Urinary bladder (tissue), 4 donors: Measurements from ENCODE around the gene NPTXR. TPM values are rescaled to one million over a fixed set of nuclear protein-coding genes. Genes with fewer than 3 reads are reported as not detected.
"Not testable (repeated sequence)": the region's sequence is repeated elsewhere in the genome, so short reads cannot be mapped to it uniquely, and the experiment has no call there.

Experiments used
- DNase-seq: peaks from one replicate; pipeline ENCODE4 v3.0.0-alpha.2; 2015; ENCODE audit errors: extremely low spot score
- H3K27ac ChIP-seq: one replicate; pipeline ENCODE4 v1.5.1; 2013; ENCODE audit warnings: low read depth, mild to moderate bottlenecking, moderate library complexity
- H3K36me3 ChIP-seq: one replicate; pipeline ENCODE4 v1.6.1; 2013; ENCODE audit warnings: mild to moderate bottlenecking, moderate library complexity; ENCODE audit not compliant: insufficient read depth
- H3K4me1 ChIP-seq: one replicate; pipeline ENCODE4 v1.6.1; 2013; ENCODE audit warnings: mild to moderate bottlenecking, moderate library complexity; ENCODE audit not compliant: insufficient read depth
- H3K4me3 ChIP-seq: one replicate; pipeline ENCODE4 v1.5.1; 2013; ENCODE audit warnings: low read depth, low read length
- WGBS: extraction: QIAGEN DNeasy Blood & Tissue Kit; methylation state at CpG from one replicate; pipeline ENCODE4 v1.1.7; 2013; 5-methylcytosine and 5-hydroxymethylcytosine counted together
- polyA plus RNA-seq: library from polyadenylated mRNA; stranded (reverse); fragments of 200-250 nt; gene quantifications from one replicate; pipeline ENCODE4 v1.2.3, GENCODE V29; 2013
- total RNA-seq: library from RNA; depleted of rRNA; stranded (reverse); fragments of >200 nt; gene quantifications from one replicate; pipeline ENCODE4 v1.2.3, GENCODE V29; 2014
- donor health status: healthy with polysubstance abuse.
- donor health status: healthy.

The NPTXR gene
- total and polyA plus RNA-seq, 2 donors: 4.2 to 15.1 TPM

DNA sequence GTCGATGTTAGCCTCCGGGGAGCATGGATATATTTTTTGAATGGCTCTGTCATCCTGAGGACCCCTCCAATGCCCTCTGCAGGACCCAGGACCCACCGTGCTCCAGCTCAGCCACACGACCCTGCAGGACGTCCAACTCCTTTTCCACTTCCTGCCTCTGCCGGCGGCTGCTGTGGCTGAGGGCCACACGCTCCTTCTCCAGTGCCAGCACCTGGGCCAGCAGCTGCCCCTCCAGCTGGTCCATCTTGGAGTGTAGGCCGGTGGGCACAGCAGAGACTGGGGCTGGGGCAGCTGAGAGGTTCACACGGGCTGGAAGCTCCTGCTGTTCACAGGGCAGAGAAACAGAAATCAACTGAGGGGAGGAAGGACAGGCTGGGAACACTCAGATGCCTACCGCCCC lies 15.6 kb downstream of the NPTXR start:
- Histone ChIP-seq H3K36me3 (no peaks in the 10 kb centered on the region), H3K4me1 (no peaks in the 10 kb centered on the region), H3K4me3 (no peak overlapping the region), H3K27ac (no peak overlapping the region)
- 70% methylated on average over 11 of the region's 11 CpGs for WGBS
- no peak for DNase-seq

DNA sequence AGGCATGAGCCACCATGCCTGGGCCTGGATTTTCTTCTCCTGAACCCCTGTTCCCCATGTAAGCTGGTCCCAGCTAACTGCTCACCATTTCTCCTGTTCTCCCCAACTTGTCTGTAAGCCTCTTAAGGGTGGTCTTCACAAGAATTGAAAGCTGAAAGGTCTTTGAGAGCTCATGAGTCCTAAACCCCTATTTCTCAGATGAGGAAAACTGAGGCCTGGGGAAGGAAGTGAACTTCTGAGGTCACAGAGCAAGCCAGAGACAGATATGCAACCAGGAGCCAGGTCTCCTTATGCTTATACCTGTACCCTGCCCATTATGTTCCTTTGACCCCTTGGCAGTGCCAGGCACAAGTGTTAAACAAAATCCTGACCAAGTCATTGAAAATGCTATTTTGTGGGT lies 16.3 kb downstream of the NPTXR start:
- no peak for DNase-seq
- no peak overlapping the region for H3K4me3 ChIP-seq
- no peaks in the 10 kb centered on the region for H3K36me3 ChIP-seq
- H3K27ac ChIP-seq: no peak overlapping the region
- H3K4me1 ChIP-seq: no peaks in the 10 kb centered on the region

DNA sequence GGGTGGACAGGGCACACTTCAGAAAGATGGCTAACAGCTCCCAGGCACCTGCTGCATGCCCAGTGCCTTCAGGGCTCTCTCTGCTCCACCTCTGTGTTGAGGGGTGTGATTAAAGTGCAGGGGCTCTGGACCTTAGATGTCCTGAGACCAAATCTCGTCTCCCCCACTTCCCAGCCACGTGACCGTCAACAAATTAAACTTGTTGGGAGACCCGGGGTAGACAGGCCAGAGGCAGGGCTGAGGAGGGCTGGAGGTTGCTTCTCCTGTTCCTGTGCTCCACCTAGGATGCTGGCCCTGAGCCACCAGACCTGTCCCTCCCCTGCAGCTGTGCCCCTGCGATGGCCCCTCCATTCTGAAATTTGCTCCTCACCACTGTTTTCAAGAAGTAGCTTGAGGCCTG lies 17.0 kb downstream of the NPTXR start:
- DNase-seq: no peak
- no peaks in the 10 kb centered on the region for H3K4me1 ChIP-seq
- H3K27ac ChIP-seq: no peak overlapping the region
- no peak overlapping the region for H3K4me3 ChIP-seq
- H3K36me3 ChIP-seq: no peaks in the 10 kb centered on the region
- 80% methylated on average over 5 of the region's 5 CpGs for WGBS

DNA sequence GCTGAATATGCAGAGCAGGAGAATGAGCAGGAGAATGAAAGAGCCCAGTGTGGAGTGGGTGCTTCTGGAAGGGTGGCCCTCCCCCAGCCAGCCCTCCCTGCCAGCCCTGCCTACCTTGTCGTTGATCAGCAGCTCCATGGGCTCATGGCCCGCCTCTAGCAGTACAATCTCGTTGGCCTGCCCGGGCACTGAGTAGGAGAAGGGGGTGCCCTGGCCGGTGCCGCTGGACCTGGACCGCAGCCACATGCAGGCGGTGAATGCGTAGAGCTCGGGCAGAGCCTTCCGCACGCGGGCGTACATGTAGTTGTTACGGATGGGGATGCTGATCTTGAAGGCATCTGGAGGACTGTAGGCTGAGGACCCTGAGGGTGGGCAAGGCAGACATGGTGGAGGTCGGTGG lies 17.4 kb downstream of the NPTXR start:
- H3K36me3 ChIP-seq: no peaks in the 10 kb centered on the region
- H3K27ac ChIP-seq: no peak overlapping the region
- DNase-seq: no peak
- H3K4me3 ChIP-seq: no peak overlapping the region
- H3K4me1 ChIP-seq: no peaks in the 10 kb centered on the region
- WGBS: 87% methylated on average over 16 of the region's 16 CpGs

DNA sequence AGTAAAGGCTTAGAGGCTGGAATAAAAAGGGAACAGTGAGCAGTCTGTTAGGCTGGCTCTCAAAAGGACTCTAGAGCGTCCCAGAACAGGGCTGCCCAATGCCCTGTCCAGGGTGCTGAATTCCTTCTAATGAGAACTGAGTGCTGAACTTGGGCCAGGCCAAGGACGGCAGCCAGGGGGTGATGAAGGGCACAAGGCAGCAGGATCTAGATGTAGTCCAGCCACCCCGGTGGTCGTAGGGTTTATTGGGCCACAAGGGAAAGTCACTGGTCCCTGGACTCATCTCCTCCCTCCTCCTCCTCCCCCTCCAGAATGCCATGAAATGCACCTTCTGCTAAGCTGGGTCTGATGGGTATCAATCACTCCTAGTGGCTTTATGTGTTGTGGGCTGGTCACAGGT lies 19.2 kb downstream of the NPTXR start:
- no peaks in the 10 kb centered on the region for H3K36me3 ChIP-seq
- H3K27ac ChIP-seq: no peak overlapping the region
- no peak overlapping the region for H3K4me3 ChIP-seq
- 7% methylated on average over 4 of the region's 4 CpGs for WGBS
- H3K4me1 ChIP-seq: no peaks in the 10 kb centered on the region
- peak; percentile 42 for DNase-seq

DNA sequence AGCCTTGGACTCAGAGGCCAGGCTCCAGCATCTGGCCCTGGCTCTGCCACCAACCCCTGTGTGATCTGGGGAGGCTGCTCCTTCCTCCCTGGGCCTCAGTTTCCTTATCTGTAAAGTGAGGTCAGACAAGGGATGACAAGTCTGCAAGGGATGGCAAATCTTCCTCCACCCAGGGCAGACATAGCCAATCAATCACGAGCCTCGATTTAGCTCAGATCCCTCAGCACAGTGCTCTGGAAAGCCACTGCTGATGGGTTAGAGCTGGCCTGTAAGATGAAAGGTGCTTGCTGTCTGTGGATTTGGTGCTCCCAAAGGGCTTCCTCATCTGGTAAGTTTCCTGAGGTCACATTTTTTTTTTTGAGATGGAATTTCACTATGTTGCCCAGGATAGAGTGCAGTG lies 20.2 kb downstream of the NPTXR start:
- no peaks in the 10 kb centered on the region for H3K36me3 ChIP-seq
- no peak for DNase-seq
- WGBS: 89% methylated on average over 2 of the region's 2 CpGs
- no peaks in the 10 kb centered on the region for H3K4me1 ChIP-seq
- H3K27ac ChIP-seq: no peak overlapping the region
- no peak overlapping the region for H3K4me3 ChIP-seq

DNA sequence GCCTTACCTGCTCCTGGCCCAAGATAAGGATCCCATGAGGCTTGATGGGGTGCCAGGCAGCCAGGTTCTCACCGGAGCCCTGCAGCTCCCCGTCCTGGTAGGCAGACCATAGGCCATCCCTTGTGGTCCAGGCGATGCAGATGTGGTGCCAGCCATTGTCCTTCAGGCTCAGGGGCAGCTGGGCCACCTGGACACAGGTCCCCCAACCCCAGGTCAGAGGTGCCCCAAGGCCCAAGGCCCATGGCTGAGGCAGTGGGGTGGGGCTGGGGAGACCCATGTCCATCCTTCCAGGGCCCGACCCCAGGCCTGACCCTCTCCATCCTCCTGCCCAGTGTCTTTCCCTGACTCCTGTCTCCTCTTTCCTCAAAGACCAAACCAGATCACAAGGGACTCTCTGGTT lies 20.8 kb downstream of the NPTXR start:
- Histone ChIP-seq H3K4me1 (no peaks in the 10 kb centered on the region), H3K4me3 (no peak overlapping the region), H3K36me3 (no peaks in the 10 kb centered on the region), H3K27ac (no peak overlapping the region)
- WGBS: 90% methylated on average over 4 of the region's 4 CpGs
- no peak for DNase-seq

DNA sequence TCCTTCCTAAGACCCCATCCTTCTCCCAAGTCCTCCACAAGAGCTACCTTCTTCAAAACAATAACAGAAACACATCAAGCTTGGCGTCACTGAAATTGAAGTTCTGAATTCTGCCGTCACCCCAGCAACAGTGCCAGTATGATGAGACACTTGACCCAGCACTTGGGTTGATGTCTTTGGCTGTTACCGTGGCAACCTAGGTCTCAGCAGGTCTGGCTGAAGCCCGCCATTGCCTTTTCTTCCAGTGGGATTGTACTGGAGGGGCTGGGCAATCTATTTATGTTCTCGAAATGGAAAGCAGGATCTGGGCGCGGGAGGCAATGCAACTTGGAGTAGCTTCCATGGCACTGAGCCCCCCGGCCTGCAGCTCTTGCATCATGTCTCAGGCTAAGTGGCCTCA lies 23.8 kb downstream of the NPTXR start:
- DNase-seq: no peak
- Histone ChIP-seq H3K36me3 (no peaks in the 10 kb centered on the region), H3K27ac (no peak overlapping the region), H3K4me3 (no peak overlapping the region), H3K4me1 (no peaks in the 10 kb centered on the region)
- WGBS: 84% methylated on average over 8 of the region's 8 CpGs

DNA sequence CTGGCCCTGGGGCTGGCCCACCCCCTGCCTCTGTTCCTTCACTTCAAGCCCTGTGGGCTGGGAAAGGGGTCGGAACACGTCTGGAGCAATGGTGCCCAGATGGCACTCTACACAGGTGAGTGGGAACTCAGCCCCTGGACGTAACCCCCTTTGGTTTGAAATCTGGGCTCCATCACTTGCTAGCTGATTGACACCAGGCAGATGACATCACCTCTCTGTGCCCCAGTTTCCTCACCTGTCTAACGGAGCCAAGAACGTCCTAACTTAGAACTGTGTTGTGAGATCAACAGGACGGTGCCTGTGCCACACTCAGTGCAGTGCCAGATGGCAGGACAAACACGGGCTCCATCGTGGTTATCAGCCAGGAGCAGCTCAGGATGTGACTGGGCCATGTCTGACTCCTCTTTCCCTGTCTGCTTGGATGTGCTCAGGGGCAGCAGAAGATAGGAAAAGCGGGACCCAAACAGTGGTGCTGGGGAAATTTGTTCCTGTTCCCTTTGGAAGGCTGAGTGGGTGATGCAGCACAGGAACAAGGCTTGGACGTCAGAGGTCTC lies 24.4 kb downstream of the NPTXR start:
- H3K27ac ChIP-seq: no peak overlapping the region
- H3K4me1 ChIP-seq: no peaks in the 10 kb centered on the region
- WGBS: 83% methylated on average over 10 of the region's 10 CpGs
- H3K36me3 ChIP-seq: no peaks in the 10 kb centered on the region
- DNase-seq: no peak
- no peak overlapping the region for H3K4me3 ChIP-seq

DNA sequence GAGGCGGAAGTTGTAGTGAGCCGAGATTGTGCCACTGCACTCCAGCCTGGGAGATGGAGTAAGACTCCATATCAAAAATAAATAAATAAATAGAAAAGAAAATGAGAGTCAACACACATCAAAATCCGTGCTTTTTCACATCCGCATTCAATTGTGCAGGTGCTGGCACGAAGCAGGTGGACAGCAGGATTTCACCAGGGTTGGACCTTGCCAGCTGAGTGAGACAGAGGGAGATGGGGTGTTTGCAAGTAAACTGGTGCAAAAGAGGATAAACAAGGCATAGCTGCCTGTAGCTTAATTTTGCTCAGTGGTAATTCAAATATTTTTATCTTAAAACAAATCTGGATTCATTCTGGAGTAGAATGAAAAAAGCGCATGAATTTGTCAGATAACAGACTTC lies 26.6 kb downstream of the NPTXR start:
- Histone ChIP-seq H3K36me3 (no peaks in the 10 kb centered on the region), H3K4me3 (no peak overlapping the region), H3K4me1 (no peaks in the 10 kb centered on the region), H3K27ac (no peak overlapping the region)
- 91% methylated on average over 6 of the region's 6 CpGs for WGBS
- no peak for DNase-seq

DNA sequence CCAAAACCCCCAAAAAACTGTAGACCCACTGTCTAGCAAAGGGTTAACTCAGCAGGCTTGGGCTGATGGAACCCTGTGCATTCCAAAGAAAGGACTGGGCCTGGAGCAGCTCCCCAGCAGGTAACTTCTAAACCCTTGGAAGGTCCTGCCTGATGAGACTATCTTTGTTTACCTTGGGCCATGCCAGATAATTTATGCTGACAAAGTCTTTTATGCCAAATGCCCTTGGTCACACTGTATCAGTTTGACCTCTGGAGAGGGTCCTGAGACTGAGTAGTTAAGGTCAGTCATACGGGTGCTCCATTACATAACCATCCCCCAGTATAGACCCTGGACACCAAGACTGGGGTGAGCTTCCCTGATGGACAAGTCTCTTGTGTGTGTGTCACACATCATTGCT lies 28.0 kb downstream of the NPTXR start:
- Histone ChIP-seq H3K27ac (no peak overlapping the region), H3K4me3 (no peak overlapping the region), H3K36me3 (no peaks in the 10 kb centered on the region), H3K4me1 (no peaks in the 10 kb centered on the region)
- 42% methylated on average over 1 of the region's 1 CpG for WGBS
- DNase-seq: no peak

DNA sequence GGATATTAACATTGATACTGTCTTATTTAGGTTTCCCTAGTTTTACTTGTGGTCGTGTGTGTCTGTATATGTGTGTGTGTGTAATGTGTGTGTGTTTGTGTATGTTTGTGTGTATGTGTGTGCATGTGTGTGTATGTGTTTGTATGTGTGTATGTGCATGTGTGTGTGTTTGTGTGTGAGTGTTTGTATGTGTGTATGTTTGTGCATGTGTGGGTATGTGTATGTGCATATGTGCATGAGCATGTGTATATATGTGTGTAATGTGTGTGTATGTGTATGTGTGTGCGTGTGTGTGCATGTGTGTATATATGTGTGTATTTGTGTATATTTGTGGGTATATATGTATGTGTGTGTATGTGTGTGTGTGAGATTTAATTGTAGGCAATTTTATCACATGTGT lies 32.6 kb downstream of the NPTXR start:
- Histone ChIP-seq H3K4me1 (no peaks in the 10 kb centered on the region), H3K4me3 (no peak overlapping the region), H3K36me3 (no peaks in the 10 kb centered on the region), H3K27ac (peak overlapping the region; percentile 2)
- 86% methylated on average over 2 of the region's 2 CpGs for WGBS
- DNase-seq: no peak

DNA sequence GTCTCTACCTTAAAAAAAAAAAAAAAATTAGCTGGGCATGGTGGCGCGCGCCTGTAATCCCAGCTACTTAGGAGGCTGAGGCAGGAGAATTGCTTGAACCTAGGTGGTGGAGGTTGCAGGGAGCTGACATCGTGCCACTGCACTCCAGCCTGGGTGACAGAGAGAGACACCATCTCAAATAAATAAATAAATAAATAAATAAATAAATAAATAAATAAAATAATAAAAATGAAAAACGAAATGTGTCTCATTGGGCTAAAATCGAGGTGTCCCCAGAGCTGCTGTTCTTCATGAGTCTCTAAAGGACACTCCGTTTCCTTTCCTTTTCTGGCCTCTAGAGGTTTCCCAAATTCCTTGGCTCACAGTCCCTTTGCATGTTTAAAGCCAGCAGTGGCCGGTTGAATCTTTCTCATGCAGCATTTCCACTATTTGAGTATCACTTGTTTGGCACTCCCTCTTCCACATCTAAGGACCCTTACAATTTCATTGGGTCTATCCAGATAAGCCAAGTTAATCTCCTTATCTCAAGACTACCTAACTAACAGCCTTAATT lies 38.7 kb downstream of the NPTXR start:
- WGBS: 76% methylated on average over 8 of the region's 8 CpGs
- not testable (repeated sequence) for DNase-seq

DNA sequence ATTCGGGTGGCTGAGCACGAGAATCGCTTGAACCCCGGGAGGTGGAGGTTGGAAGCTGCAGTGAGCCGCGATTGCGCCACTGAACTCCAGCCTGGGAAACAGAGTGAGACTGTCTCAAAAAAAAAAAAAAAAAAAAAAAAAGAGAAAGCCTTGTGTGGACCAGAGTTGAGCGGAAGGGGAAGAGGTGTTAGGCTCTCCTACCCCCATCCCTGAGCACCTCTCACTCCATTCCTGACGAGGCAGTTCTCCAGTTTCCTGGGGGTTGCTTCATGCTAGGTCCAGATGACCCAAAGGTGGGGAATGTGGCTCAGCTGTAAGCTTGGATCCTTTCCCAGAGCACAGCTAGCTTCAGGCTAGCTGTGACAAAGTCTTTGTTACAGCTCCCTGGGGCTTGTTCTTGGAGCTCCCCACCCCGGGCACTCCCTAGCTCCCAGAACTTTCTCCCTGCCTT lies 41.1 kb downstream of the NPTXR start:
- H3K4me1 ChIP-seq: no peaks in the 10 kb centered on the region
- no peak overlapping the region for H3K4me3 ChIP-seq
- DNase-seq: no peak
- H3K36me3 ChIP-seq: no peaks in the 10 kb centered on the region
- no peak overlapping the region for H3K27ac ChIP-seq
- WGBS: 29% methylated on average over 10 of the region's 10 CpGs

More for the DNA sequence above, 38.7 kb downstream of the NPTXR start:
- not testable (repeated sequence) for H3K4me3 ChIP-seq, H3K4me1 ChIP-seq, H3K27ac ChIP-seq, H3K36me3 ChIP-seq
